ENCODE results near the gene PPP5C. TPM values are rescaled to one million over a fixed set of nuclear protein-coding genes. Genes with fewer than 3 reads are reported as not detected.

Gene PPP5C
- total and polyA plus RNA-seq, 2 of the 13 experiments (the other 11 are each of a cell fraction or from before 2014, with no cell fraction given), result 41.6 to 67.9 TPM

DNA sequence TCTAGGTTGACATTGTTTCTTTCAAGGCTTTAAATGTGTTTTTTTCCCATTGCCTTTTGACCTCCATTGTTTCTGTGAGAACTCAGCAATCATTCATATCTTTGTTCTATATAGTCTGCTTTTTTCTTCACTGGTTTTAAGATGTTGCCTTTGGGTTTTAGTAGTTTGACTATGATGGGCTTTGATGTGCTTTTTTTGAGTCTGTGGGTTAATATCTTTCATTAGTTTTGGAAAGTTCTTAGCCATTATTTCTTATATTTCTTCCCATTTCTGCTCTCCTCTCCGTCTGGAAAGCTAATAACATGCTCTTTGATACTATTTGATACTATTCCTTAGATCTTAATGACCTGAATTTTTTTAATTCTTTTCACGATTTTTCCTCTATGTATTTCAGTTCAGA is 33.8 kb downstream of the PPP5C start (continued):
- no peak for TF ChIP-seq NR3C1 (CRISPR knock-in tag; IDR thresholded peaks at IDR 0.05)
- TF ChIP-seq ZNF441 (CRISPR knock-in tag; IDR thresholded peaks at IDR 0.05; ENCODE audit: borderline replicate concordance), result no peak
- no peak for TF ChIP-seq YEATS4 (CRISPR knock-in tag; IDR thresholded peaks at IDR 0.05; ENCODE audit: borderline replicate concordance)
- TF ChIP-seq ZNF703 (CRISPR knock-in tag; IDR thresholded peaks at IDR 0.05; ENCODE audit: borderline replicate concordance), result no peak

DNA sequence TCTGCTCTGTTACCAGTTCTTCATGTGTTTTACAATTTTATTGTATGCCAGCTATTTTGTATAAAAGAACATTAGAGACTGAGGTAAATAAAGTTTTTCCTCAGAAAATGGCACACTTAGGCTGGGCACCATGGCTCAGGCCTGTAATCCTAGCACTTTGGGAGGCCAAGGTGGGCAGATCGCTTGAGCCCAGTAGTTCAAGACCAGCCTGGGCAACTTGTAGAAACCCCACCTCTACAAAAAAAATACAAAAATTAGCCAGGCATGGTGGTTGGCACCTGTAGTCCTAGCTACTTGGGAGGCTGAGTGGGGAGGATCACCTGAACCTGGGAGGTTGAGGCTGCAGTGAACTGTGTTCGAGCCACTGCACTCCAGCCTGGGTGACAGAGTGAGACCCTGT is 34.5 kb downstream of the PPP5C start:
- POLR2A ChIA-PET, result no interaction called here
- H3K79me2 ChIP-seq (ENCODE audit: insufficient read depth, low read length), result no peaks in the 10 kb centered on the region
- FAIRE-seq, result no peak
- intact Hi-C loops (cut with micrococcal nuclease; ENCODE audit: unreplicated experiment), result no loop called here
- H3K9ac ChIP-seq (ENCODE audit: insufficient read depth, low read depth, low read length), result no peak overlapping the region
- no peaks in the 10 kb centered on the region for H4K20me1 ChIP-seq (ENCODE audit: insufficient read depth, low read length)
- peaks cover 8% of the 10 kb centered on the region for H3K4me1 ChIP-seq (ENCODE audit: insufficient read depth, low read length)
- no peak overlapping the region for H3K27ac ChIP-seq (ENCODE audit: extremely low read length, insufficient read depth, low read length)
- in situ Hi-C loops (cut with HindIII; ENCODE audit: extremely low pct_ligation_motif_present, low pct_unique_long_range_greater_than_20kb), result no loop called here
- DNase-seq (ENCODE audit: low spot score), result no peak
- TF ChIP-seq ZNF367 (CRISPR knock-in tag; IDR thresholded peaks at IDR 0.05; ENCODE audit: borderline replicate concordance) (no peak), RBM22 (optimal IDR thresholded peaks at IDR 0.05; ENCODE audit: low read length) (no peak), SOX5 (CRISPR knock-in tag; IDR thresholded peaks at IDR 0.05; ENCODE audit: borderline replicate concordance) (no peak), THAP11 (CRISPR knock-in tag; IDR thresholded peaks at IDR 0.05) (no peak), KLF11 (CRISPR knock-in tag; IDR thresholded peaks at IDR 0.05) (no peak), PCBP2 (optimal IDR thresholded peaks at IDR 0.05; ENCODE audit: low read depth, low read length, poor library complexity, severe bottlenecking) (no peak), ZNF263 (CRISPR knock-in tag; IDR thresholded peaks at IDR 0.05) (no peak)
- TF ChIP-seq, protein P1, sequence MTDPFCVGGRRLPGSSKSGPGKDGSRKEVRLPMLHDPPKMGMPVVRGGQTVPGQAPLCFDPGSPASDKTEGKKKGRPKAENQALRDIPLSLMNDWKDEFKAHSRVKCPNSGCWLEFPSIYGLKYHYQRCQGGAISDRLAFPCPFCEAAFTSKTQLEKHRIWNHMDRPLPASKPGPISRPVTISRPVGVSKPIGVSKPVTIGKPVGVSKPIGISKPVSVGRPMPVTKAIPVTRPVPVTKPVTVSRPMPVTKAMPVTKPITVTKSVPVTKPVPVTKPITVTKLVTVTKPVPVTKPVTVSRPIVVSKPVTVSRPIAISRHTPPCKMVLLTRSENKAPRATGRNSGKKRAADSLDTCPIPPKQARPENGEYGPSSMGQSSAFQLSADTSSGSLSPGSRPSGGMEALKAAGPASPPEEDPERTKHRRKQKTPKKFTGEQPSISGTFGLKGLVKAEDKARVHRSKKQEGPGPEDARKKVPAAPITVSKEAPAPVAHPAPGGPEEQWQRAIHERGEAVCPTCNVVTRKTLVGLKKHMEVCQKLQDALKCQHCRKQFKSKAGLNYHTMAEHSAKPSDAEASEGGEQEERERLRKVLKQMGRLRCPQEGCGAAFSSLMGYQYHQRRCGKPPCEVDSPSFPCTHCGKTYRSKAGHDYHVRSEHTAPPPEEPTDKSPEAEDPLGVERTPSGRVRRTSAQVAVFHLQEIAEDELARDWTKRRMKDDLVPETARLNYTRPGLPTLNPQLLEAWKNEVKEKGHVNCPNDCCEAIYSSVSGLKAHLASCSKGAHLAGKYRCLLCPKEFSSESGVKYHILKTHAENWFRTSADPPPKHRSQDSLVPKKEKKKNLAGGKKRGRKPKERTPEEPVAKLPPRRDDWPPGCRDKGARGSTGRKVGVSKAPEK (CRISPR knock-in tag; IDR thresholded peaks at IDR 0.05; ENCODE audit: borderline replicate concordance), result no peak
- BruUV-seq (replicated peaks), result no TSS peak
- H3K9me3 ChIP-seq (ENCODE audit: low read length), result no peaks in the 10 kb centered on the region
- WGBS (ENCODE audit: low lambda C conversion rate), result 93% methylated on average over 2 of the region's 2 CpGs
- H3K27me3 ChIP-seq (ENCODE audit: control insufficient read depth in 1 of 2, insufficient read depth in 2 of 2, low read length in 2 of 2), result no peaks in the 10 kb centered on the region
- no peak overlapping the region for H3K4me3 ChIP-seq (replicated peaks in 1 of 3; ENCODE audit: insufficient read depth in 1 of 3, low read depth in 2 of 3, low read length in 3 of 3)
- peaks cover 19 to 77% of the 10 kb centered on the region in 2 experiments for H3K36me3 ChIP-seq (replicated peaks in 1 of 2; ENCODE audit: control insufficient read depth in 1 of 2, insufficient read depth in 2 of 2, low read length in 2 of 2)
- CTCF ChIA-PET (ENCODE audit: low intra/inter-chr PET ratio, low total read pairs), result no interaction called here
- no peak overlapping the region for H2AFZ ChIP-seq (ENCODE audit: low read length)
- no peak overlapping the region for H3K4me2 ChIP-seq (ENCODE audit: low read depth, low read length)
- ATAC-seq, result no peak
